ENCODE measurements around the gene IPO5.

The IPO5 gene

DNA sequence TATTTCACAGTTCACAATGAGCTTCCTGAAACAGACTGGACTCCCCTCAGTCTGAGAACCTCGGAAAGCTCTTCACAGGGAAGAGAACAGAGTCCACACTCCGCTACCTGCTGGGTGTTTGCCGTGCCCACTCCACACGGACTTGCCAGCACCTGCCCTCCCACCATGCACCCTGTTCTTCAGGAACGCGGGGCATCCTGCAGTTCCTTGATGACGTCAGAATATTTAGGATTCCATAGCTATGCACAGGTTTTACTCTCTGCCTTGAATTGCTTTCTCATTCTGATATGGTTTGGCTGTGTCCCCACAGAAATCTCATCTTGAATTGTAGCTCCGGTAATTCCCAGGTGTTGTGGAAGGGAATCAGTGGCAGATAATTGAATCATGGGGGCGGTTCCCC, 115.0 kb downstream of the IPO5 start:
- TF ChIP-seq, protein P1, sequence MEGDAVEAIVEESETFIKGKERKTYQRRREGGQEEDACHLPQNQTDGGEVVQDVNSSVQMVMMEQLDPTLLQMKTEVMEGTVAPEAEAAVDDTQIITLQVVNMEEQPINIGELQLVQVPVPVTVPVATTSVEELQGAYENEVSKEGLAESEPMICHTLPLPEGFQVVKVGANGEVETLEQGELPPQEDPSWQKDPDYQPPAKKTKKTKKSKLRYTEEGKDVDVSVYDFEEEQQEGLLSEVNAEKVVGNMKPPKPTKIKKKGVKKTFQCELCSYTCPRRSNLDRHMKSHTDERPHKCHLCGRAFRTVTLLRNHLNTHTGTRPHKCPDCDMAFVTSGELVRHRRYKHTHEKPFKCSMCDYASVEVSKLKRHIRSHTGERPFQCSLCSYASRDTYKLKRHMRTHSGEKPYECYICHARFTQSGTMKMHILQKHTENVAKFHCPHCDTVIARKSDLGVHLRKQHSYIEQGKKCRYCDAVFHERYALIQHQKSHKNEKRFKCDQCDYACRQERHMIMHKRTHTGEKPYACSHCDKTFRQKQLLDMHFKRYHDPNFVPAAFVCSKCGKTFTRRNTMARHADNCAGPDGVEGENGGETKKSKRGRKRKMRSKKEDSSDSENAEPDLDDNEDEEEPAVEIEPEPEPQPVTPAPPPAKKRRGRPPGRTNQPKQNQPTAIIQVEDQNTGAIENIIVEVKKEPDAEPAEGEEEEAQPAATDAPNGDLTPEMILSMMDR (conservative IDR thresholded peaks at IDR 0.05; ENCODE audit: low read length): no peak
- no peak overlapping the region for H3K4me3 ChIP-seq (ENCODE audit: low read length)
- no peak for DNase-seq (ENCODE audit: low read depth)

GRCh38 chr13:98069985-98070384, 116.5 kb downstream of the IPO5 start:
- TF ChIP-seq, protein P1 (conservative IDR thresholded peaks at IDR 0.05; ENCODE audit: low read length): no peak
- H3K4me3 ChIP-seq (ENCODE audit: low read length): no peak overlapping the region
- DNase-seq (ENCODE audit: low read depth): no peak

- TF ChIP-seq, protein P1 (conservative IDR thresholded peaks at IDR 0.05; ENCODE audit: low read length): no peak
- no peak for DNase-seq (ENCODE audit: low read depth)
Measured at GRCh38 chr13:98071316-98071715, 117.8 kb downstream of the IPO5 start.

DNA sequence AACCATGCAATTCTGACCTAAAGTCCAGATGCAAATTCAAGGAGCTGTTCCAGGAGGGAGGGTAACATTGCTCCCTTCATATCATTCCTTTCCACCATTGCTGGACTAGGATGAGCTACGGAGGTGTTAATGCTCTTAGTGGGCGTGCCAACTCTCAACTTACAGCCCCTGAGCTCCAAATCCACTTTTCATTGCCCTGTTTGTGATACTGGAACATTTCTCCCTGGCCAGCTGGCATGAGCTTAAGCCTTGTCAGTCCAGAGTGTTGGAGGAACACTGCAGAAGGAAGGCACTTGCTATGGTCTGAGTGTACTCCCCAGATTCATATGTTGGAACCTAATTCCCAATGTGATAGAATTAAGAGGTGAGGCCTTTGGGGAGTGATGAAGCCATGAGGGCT, 119.0 kb downstream of the IPO5 start:
- no peak overlapping the region for H3K4me3 ChIP-seq (ENCODE audit: low read length)
- TF ChIP-seq, protein P1 (conservative IDR thresholded peaks at IDR 0.05; ENCODE audit: low read length): no peak
- DNase-seq (ENCODE audit: low read depth): no peak

More at GRCh38 chr13:98071316-98071715, 117.8 kb downstream of the IPO5 start:
- H3K4me3 ChIP-seq (ENCODE audit: low read length): no peak overlapping the region
